GM12801 (cell line): ENCODE data around the gene CNNM3.

ENCODE experiments used
- TF ChIP-seq, protein P1 (sequence below): IDR thresholded peaks from one replicate; pipeline ENCODE4 v1.5.1; 2011; ENCODE audit warnings: control low read depth; ENCODE audit not compliant: insufficient read length; ENCODE audit errors: extremely low read depth

CNNM3 gene

DNA sequence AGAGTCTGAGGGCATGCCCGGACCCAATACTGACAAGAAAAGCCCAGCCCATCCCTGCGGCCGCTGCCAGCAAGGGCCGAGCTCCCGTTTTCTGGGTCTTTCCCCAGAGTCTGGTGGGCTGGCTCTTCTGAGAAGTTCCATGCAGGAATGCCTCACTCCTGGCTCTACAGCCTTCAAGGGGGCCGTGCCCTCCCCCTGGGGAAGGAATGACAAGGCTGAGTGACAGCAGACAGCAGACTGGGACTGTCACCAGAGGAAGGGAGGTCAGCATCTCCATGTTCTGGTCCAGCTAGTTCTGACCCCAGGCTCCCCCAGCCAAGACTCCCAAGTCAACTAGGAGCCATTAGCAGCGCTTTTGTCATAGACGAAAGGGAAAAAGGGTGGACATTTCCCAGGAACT lies 66.8 kb downstream of the CNNM3 start:
- TF ChIP-seq, protein P1, sequence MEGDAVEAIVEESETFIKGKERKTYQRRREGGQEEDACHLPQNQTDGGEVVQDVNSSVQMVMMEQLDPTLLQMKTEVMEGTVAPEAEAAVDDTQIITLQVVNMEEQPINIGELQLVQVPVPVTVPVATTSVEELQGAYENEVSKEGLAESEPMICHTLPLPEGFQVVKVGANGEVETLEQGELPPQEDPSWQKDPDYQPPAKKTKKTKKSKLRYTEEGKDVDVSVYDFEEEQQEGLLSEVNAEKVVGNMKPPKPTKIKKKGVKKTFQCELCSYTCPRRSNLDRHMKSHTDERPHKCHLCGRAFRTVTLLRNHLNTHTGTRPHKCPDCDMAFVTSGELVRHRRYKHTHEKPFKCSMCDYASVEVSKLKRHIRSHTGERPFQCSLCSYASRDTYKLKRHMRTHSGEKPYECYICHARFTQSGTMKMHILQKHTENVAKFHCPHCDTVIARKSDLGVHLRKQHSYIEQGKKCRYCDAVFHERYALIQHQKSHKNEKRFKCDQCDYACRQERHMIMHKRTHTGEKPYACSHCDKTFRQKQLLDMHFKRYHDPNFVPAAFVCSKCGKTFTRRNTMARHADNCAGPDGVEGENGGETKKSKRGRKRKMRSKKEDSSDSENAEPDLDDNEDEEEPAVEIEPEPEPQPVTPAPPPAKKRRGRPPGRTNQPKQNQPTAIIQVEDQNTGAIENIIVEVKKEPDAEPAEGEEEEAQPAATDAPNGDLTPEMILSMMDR, result no peak

DNA sequence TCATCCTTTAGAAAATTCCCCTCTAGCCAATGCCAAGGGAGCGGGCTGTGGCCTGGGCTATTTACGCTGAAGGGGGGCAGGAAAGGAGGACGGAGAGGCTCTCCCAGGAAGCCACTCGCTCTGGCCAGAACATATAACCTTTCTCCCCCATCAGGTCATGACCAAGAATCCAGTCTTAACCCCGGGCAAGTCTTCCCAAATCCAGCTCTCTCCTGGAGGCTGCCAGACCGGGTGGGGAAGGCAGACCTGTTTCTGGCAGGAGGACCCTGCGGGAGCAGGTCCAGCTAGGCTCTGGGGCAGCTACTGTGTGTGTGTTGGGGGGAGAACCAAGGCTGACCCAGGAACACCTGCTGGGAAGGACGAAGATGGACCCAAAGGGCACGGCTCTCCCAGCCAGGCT lies 67.2 kb downstream of the CNNM3 start:
- TF ChIP-seq, protein P1, result no peak
